Progenitor cell of endocrine pancreas (in vitro differentiated cells): ENCODE results near the gene PTRHD1. TPM values are rescaled to one million over a fixed set of nuclear protein-coding genes. Genes with fewer than 3 reads are reported as not detected.

Source experiments
- DNase-seq: peaks from one replicate; pipeline ENCODE4 v3.0.0; 2021; ENCODE audit warnings: low spot score; ENCODE audit not compliant: unreplicated experiment
- H3K27ac Mint-ChIP-seq: 2 replicates; pipeline ENCODE4 v1.8.0; 2021; ENCODE audit warnings: mild to moderate bottlenecking, moderate library complexity, mixed read lengths
- H3K27me3 Mint-ChIP-seq: 2 replicates; pipeline ENCODE4 v1.8.0; 2021; ENCODE audit warnings: mixed read lengths
- H3K36me3 Mint-ChIP-seq: 2 replicates; pipeline ENCODE4 v1.8.0; 2022; ENCODE audit warnings: mixed read lengths; ENCODE audit not compliant: insufficient read depth
- H3K4me1 Mint-ChIP-seq: 2 replicates; pipeline ENCODE4 v1.8.0; 2021; ENCODE audit warnings: low read depth, mixed read lengths
- H3K4me3 Mint-ChIP-seq: 2 replicates; pipeline ENCODE4 v1.8.0; 2021; ENCODE audit warnings: low read depth, mild to moderate bottlenecking, moderate library complexity, mixed read lengths
- H3K9me3 Mint-ChIP-seq: 2 replicates; pipeline ENCODE4 v1.8.0; 2021; ENCODE audit warnings: low read depth, mixed read lengths
- CTCF ChIP-seq: fragments of 200-600 bp; sonication (generic); IDR thresholded peaks from one replicate; pipeline ENCODE4 v1.5.0; 2021; ENCODE audit warnings: antibody characterized with exemption, mild to moderate bottlenecking; ENCODE audit not compliant: unreplicated experiment
- total RNA-seq: library from RNA; stranded (reverse); gene quantifications from 2 replicates; pipeline ENCODE4 v1.2.1, GENCODE V29; 2021

Gene PTRHD1
- total RNA-seq, 1 donor from 2014 or later: 21.3 TPM

- DNase-seq: no peak
- Mint-ChIP-seq H3K27ac (no peak overlapping the region), H3K27me3 (no peaks in the 10 kb centered on the region), H3K4me3 (no peak overlapping the region), H3K36me3 (peaks cover 4% of the 10 kb centered on the region), H3K9me3 (no peaks in the 10 kb centered on the region), H3K4me1 (peaks cover 2% of the 10 kb centered on the region)
- no peak for TF ChIP-seq CTCF
Observed at GRCh38 chr2:24834733-24835395, 41.7 kb upstream of the PTRHD1 start.

GRCh38 chr2:24833821-24834732 is 40.9 kb upstream of the PTRHD1 start:
- Mint-ChIP-seq H3K9me3 (no peaks in the 10 kb centered on the region), H3K36me3 (peaks cover 4% of the 10 kb centered on the region), H3K4me3 (no peak overlapping the region), H3K4me1 (peaks cover 2% of the 10 kb centered on the region), H3K27me3 (no peaks in the 10 kb centered on the region), H3K27ac (no peak overlapping the region)
- DNase-seq: no peak
- TF ChIP-seq CTCF: no peak

- peaks cover 2% of the 10 kb centered on the region for H3K4me1 Mint-ChIP-seq
- no peak for TF ChIP-seq CTCF
- no peak overlapping the region for H3K4me3 Mint-ChIP-seq
- DNase-seq: no peak
- H3K36me3 Mint-ChIP-seq: peaks cover 4% of the 10 kb centered on the region
- no peaks in the 10 kb centered on the region for H3K9me3 Mint-ChIP-seq
- H3K27me3 Mint-ChIP-seq: no peaks in the 10 kb centered on the region
- peak overlapping the region; percentile 19 for H3K27ac Mint-ChIP-seq
Observed at GRCh38 chr2:24832931-24833701, 39.9 kb upstream of the PTRHD1 start.

GRCh38 chr2:24832521-24832920 is 39.3 kb upstream of the PTRHD1 start:
- peaks cover 4% of the 10 kb centered on the region for H3K4me1 Mint-ChIP-seq
- no peaks in the 10 kb centered on the region for H3K27me3 Mint-ChIP-seq
- no peak for TF ChIP-seq CTCF
- peaks cover 4% of the 10 kb centered on the region for H3K36me3 Mint-ChIP-seq
- DNase-seq: no peak
- no peaks in the 10 kb centered on the region for H3K9me3 Mint-ChIP-seq
- H3K27ac Mint-ChIP-seq: peak overlapping the region; percentile 66
- no peak overlapping the region for H3K4me3 Mint-ChIP-seq

GRCh38 chr2:24832073-24832461 is 38.9 kb upstream of the PTRHD1 start:
- no peak for TF ChIP-seq CTCF
- no peak overlapping the region for H3K27ac Mint-ChIP-seq
- no peak overlapping the region for H3K4me3 Mint-ChIP-seq
- H3K27me3 Mint-ChIP-seq: no peaks in the 10 kb centered on the region
- H3K36me3 Mint-ChIP-seq: peaks cover 4% of the 10 kb centered on the region
- H3K4me1 Mint-ChIP-seq: peaks cover 4% of the 10 kb centered on the region
- no peak for DNase-seq
- no peaks in the 10 kb centered on the region for H3K9me3 Mint-ChIP-seq
